LNCAP (cell line): ENCODE data around the gene RGS14.

ENCODE experiments used
- TF ChIP-seq, protein P1 (sequence below): fragments of 450-650 bp; IDR thresholded peaks from 2 replicates; pipeline ENCODE4 v1.5.1; 2017; ENCODE audit warnings: mild to moderate bottlenecking

The RGS14 gene

DNA sequence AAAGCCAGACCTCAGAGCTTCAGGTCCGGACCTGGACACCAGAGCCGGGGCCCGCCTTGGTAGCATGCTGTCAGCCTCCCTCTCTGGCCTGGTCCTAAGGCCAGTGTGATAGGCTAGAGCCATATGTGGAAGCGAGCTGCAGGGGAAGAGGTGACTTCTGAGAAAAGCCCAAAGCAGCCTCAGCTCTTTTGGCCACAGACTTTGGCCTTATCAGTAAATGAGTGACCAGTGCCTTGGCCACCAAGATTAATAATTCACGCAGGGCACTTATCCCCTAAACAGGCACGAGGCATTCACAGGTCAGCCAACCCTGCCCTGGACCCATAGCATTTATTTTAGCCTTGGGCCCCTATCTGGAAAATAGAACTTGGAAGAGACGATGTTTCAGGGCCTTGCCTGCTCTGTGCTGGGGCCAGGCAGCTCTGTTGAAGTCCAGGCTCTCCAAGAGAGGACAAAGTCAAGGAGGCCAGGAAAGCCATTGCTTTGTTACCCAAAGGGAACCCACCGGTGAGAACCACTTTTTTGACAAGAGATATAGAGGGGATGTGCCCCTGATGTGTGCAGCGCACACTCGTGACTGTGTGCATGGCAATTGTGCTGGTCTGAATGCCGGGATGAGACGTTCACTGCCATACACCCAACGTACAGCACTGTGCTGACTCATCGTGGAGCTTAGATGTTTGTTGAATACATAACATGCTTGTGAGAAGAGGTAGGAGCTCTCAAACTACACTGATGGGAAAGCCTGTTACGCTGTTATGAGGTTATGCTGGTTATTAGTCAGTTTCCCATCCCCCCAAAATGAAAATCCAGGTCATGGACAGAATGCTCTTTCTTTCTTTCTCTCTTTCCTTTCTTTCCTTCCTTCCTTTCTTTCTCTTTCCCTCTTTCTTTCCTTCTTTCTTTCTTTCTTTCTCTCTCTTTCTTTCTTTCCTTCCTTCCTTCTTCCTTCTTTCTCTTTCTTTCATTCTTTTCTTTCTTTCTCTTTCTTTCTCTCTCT is 21.5 kb downstream of the RGS14 start:
- TF ChIP-seq, protein P1, sequence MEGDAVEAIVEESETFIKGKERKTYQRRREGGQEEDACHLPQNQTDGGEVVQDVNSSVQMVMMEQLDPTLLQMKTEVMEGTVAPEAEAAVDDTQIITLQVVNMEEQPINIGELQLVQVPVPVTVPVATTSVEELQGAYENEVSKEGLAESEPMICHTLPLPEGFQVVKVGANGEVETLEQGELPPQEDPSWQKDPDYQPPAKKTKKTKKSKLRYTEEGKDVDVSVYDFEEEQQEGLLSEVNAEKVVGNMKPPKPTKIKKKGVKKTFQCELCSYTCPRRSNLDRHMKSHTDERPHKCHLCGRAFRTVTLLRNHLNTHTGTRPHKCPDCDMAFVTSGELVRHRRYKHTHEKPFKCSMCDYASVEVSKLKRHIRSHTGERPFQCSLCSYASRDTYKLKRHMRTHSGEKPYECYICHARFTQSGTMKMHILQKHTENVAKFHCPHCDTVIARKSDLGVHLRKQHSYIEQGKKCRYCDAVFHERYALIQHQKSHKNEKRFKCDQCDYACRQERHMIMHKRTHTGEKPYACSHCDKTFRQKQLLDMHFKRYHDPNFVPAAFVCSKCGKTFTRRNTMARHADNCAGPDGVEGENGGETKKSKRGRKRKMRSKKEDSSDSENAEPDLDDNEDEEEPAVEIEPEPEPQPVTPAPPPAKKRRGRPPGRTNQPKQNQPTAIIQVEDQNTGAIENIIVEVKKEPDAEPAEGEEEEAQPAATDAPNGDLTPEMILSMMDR = no peak

DNA sequence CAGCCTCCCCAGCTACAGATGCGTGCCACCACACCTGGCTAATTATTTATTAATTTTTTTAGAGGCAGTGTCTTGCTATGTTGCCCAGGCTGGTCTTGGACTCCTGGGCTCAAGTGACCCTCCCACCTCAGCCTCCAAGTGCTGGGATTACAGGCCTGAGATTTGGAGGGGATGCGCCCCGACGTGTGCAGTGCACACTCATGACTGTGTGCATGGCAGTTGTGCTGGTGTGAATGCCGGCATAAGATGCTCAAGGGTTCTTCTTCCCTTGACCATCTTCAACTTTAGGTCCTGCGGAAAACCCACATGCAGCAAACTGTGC is 23.0 kb downstream of the RGS14 start:
- TF ChIP-seq, protein P1 = no peak

DNA sequence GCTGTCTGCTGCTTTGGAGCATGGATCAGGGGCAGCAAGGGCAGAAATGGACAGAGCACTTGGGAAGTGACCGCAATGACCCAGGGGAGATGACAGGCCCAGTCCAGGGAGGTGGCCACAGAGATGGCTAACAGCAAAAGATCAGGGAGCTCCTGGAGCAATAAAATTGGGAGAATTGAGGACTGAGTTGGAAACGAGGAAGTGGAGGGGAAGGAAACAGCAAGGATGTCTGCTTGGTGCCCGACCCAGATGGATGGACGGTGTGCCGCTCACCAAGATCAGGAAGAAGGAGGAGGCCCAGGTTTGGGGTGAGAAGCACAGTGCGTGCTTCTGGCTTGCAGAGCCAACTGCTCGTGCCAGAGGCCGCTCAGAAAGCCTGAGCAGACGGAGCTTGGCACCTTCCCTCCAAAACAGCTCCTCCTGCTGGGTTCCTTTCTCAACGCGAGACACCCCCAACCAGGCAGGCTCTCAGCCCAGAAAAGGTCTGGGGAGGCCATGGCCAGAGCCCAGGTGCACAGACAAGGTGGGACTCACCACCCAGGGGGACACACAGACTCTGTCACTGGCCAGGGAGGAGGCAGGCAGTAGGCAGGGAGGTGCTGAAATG is 24.8 kb downstream of the RGS14 start:
- TF ChIP-seq, protein P1 = peak; percentile 47

DNA sequence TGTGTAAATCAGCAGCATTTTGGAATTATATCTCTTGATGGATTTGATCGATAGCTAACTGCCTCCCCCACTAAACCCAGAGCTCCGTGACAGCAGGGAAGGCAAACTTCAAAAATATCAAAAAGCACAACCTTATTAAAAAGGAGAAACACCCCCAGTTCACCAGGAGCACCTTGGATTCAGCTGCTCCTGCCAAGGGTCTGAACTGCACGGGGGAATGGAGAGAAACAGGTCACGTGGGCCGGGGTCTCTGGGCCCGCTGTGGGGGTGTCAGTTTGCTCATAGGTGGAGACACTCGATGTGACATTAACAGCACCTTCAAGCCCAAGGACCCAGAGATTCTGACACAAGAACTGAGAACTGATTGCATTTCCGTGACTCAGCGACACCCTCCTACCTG is 25.5 kb downstream of the RGS14 start:
- TF ChIP-seq, protein P1 = no peak

DNA sequence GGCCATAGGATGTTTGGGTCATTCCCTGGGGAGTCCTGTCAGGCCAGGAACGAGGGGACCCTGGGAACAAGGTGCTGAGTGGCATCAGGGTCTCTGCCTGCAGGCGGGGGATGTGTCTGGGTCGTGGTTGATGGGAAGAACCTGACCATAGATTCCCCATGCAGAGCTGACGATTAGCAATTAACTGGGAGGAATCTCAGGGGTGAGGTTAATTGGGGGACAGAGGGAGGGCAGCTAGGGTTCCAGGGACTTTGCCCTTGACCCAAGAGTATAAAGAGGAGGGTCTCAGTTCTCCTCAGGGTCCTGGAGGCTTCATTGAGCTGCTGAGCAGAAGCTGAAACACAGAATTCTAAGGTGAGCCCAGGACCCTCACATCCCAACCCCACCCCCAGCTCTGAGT is 26.4 kb downstream of the RGS14 start, which contains the start of gene SLC34A1:
Gene SLC34A1 (plus strand): TSS at position 301 of the 400 bp plus-strand sequence. CDS start 1,308 bp downstream, outside the sequence.
- TF ChIP-seq, protein P1 = no peak

DNA sequence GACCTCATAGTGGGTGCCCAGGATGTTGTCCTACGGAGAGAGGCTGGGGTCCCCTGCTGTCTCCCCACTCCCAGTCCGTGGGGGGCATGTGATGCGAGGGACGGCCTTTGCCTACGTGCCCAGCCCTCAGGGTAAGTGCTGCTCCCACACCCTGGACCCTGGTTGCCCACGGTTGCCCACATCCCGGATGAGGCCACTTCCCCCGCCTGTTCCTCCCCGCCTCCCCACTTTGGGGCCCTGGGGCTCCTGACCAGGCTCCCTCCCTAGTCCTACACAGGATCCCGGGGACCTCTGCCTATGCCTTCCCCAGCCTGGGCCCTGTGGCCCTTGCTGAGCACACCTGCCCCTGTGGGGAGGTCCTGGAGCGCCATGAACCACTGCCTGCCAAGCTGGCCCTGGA is 28.0 kb downstream of the RGS14 start:
- TF ChIP-seq, protein P1 = no peak

DNA sequence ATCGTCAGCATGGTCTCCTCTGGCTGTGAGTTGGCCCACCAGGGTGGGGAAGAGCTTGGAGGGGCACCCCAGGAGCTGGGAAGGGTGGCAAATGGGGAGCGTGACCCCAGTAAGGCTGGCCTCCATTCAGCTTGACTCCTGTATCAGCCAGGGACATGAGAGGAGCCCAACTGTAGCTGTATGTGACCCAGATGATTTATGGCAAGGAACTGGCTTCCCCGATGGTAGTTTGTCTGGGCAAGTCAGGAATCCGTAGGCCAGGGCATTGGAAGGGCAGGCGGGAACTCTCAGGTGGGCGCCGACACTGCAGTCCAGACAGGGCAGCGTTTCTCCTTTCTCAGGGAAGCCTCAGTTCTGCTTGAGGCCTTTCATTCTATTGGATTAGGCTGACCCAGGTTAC is 28.8 kb downstream of the RGS14 start:
- TF ChIP-seq, protein P1 = no peak
